Activated CD4-positive, alpha-beta T cell treated with anti-CD3 and anti-CD28 coated beads, Interleukin-2, amount 10 ng/mL, durations not matched to agents 7 days and 5 days (primary cell): ENCODE data around the gene UGT1A1. TPM values are rescaled to one million over a fixed set of nuclear protein-coding genes. Genes with fewer than 3 reads are reported as not detected.

Experiments
- CTCF ChIA-PET: fragments of 350-600 bp; sonication (Branson Sonifier 250); formaldehyde crosslinking; loops from one replicate; lab custom pipeline; 2021; ENCODE audit warnings: antibody characterized with exemption; lab: Charles Lee
- POLR2A ChIA-PET: fragments of 350-600 bp; sonication (Branson Sonifier 250); formaldehyde crosslinking; loops from one replicate; lab custom pipeline; 2021; ENCODE audit warnings: antibody characterized with exemption; lab: Charles Lee
- DNase-seq: peaks from one replicate; pipeline ENCODE4 v3.0.0-alpha.2; 2020
- H3K27ac Mint-ChIP-seq: one replicate; pipeline ENCODE4 v1.8.0; 2021; ENCODE audit warnings: mild to moderate bottlenecking, moderate library complexity, mixed read lengths
- H3K27me3 Mint-ChIP-seq: one replicate; pipeline ENCODE4 v1.8.0; 2021; ENCODE audit warnings: mixed read lengths
- H3K36me3 Mint-ChIP-seq: one replicate; pipeline ENCODE4 v1.8.0; 2021; ENCODE audit warnings: low read depth, mixed read lengths
- H3K4me1 Mint-ChIP-seq: one replicate; pipeline ENCODE4 v1.8.0; 2021; ENCODE audit warnings: mixed read lengths
- H3K4me3 Mint-ChIP-seq: one replicate; pipeline ENCODE4 v1.8.0; 2021; ENCODE audit warnings: mild to moderate bottlenecking, moderate library complexity, mixed read lengths
- H3K9me3 Mint-ChIP-seq: one replicate; pipeline ENCODE4 v1.8.0; 2021; ENCODE audit warnings: mixed read lengths
- total RNA-seq, 2 experiments: library from RNA; stranded (reverse); gene quantifications; one replicate each; pipeline ENCODE4 v1.2.3, GENCODE V29; 2021

The UGT1A1 gene
- total RNA-seq, 2 experiments from 2014 or later: not detected

DNA sequence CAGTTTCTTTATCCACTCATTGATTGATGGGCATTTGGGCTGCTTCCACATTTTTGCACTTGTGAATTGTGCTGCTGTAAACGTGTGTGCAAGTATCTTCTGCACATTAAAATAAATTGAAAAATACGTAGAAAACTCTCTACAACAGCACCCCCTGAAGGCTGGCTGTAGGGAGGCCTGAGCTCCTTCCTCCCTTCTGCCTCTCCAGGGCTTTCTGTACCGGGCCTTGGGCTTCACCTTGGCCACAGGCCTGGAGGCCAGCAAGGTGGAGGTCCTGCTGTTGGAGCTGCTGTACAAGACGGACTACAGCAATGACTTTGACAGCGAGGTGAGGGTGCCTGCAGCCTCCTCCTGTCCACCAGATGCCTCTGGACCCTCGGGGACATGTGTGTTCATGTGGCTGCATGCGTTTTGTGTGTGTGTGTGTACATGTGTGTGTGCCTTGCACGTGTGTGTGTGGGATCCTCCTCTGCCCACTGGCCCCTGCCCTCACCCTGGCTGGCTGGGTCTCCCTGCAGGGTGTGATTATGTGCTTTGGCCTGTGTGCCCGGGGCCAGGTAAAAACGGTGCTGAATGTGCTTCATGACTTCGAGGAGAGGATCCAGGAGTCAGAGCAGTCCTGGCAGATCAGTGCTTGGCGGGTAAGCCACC is 47.3 kb downstream of the UGT1A1 start:
- ChIA-PET POLR2A (no interaction called here), CTCF (interaction anchor here (0.6 kb wide), 1 partner anchor 19 kb away, joined by 4 read pairs; no protein-coding TSS in a partner anchor)
- no peak for DNase-seq
- Mint-ChIP-seq H3K27me3 (no peaks in the 10 kb centered on the region), H3K27ac (no peak overlapping the region), H3K9me3 (no peaks in the 10 kb centered on the region), H3K36me3 (no peaks in the 10 kb centered on the region), H3K4me3 (no peak overlapping the region), H3K4me1 (no peaks in the 10 kb centered on the region)

DNA sequence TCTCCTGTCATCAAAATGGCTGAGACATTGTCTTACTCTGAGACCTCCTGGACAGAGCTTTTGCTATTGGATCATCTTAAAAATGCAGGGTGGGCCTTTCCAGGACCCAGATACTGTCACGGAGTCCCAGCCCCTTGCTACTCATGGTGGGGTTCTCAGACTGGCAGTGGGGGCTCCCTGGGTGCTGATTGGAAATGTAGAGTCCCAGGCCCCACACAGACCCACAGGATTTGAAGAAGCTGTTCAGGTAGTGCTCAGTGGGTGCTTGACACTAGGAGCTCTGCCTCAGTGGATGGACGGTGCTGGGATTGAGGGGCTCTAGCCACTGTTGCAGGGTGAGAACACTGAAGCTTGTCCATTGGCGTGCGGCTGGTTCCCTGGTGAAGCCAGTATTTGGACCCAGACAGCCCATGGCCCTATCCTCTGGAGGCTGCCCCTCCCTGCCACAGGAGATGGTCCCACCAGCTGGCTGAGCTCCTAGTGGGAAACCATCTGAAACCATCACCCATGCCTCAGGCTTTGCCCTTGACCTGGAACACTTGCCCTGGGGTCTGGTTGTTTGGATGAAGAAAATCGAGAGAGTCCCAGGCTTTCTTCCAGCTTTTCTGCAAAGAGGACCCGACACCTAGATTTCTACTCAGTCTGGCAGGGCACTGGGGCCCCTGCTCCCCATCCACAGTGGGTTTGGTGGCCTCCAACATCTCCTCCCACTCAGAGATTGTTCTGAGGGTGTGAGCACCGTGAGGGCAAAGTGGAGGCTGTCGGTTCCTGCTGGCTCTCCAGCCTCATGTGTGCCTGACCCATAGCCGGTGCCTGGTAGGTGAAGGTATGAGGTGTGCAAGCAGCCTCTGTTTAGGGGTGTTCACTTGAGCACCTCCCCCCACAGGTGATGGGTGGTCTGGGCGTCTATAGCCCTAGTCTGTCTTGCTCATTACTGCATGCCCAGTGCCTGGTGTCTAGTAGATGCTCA is 48.2 kb downstream of the UGT1A1 start:
- Mint-ChIP-seq H3K4me1 (no peaks in the 10 kb centered on the region), H3K27ac (no peak overlapping the region), H3K4me3 (no peak overlapping the region), H3K9me3 (no peaks in the 10 kb centered on the region), H3K27me3 (no peaks in the 10 kb centered on the region), H3K36me3 (no peaks in the 10 kb centered on the region)
- ChIA-PET CTCF (interaction anchor here (0.6 kb wide), 1 partner anchor 19 kb away, joined by 4 read pairs; no protein-coding TSS in a partner anchor), POLR2A (no interaction called here)
- DNase-seq: no peak

DNA sequence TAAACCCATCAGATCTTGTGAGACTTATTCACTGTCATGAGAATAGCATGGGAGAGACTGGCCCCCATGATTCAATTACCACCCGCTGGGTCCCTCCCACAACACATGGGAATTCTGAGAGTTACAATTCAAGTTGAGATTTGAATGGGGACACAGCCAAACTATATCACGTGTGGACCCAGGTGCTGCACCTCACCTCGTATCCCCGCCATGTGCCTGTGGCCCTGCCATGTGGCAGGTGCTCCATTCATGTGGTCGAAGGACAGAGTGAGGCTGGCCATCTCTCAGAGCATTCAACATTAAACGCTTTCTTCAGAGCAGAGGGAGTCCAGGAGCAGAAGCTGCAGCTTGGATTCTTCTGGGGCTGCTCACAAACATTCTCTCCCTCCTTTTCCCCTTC is 50.3 kb downstream of the UGT1A1 start:
- CTCF ChIA-PET: no interaction called here
- no peak overlapping the region for H3K27ac Mint-ChIP-seq
- no peak for DNase-seq
- H3K36me3 Mint-ChIP-seq: no peaks in the 10 kb centered on the region
- POLR2A ChIA-PET: no interaction called here
- no peaks in the 10 kb centered on the region for H3K4me1 Mint-ChIP-seq
- no peaks in the 10 kb centered on the region for H3K9me3 Mint-ChIP-seq
- peaks cover 5% of the 10 kb centered on the region for H3K27me3 Mint-ChIP-seq
- no peak overlapping the region for H3K4me3 Mint-ChIP-seq

DNA sequence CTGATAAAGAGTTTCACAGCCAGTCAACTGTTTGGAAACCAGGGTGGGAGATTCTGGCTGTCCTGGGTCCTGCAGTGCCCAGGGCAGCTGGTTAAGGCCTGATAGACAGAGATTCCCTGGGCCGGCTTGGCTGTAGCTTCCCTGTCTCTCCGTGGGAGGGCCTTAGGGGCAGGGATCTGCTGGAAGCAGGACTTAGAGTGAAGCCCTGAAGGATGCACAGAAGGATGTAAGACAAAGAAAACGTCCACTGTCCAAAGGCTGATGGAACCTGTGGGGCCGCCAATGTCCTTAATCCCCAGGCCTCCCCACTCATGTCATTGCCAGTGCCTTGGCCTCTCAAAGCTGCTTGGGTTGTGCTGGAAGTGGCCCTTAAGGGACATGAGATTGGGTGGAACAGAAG is 51.0 kb downstream of the UGT1A1 start:
- no peak overlapping the region for H3K27ac Mint-ChIP-seq
- H3K9me3 Mint-ChIP-seq: no peaks in the 10 kb centered on the region
- DNase-seq: no peak
- ChIA-PET POLR2A (interaction anchor here (0.6 kb wide), 1 partner anchor 298 kb away, joined by 4 read pairs; no protein-coding TSS in a partner anchor), CTCF (no interaction called here)
- peaks cover 7% of the 10 kb centered on the region for H3K27me3 Mint-ChIP-seq
- H3K4me3 Mint-ChIP-seq: no peak overlapping the region
- no peaks in the 10 kb centered on the region for H3K36me3 Mint-ChIP-seq
- no peaks in the 10 kb centered on the region for H3K4me1 Mint-ChIP-seq

DNA sequence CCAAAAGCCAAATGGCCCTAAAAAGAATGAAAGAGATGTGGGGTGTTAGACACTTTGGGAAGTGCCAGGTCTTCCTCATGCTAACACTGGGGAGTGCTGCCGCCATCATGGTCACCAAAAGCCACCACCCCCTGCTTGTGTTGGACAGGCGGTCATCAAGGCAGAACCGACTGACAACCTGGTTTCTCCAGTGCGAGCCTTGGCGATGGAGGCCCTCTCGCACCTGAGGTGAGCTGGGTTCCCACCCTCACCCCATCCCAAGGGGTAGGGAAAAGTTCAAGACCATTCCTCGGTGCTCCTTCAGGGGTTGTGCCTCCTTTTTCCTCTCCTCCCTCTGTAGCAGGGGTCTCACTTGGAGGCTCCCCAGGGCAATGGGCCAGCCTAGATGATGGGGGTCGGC is 51.7 kb downstream of the UGT1A1 start:
- POLR2A ChIA-PET: no interaction called here
- CTCF ChIA-PET: no interaction called here
- Mint-ChIP-seq H3K4me3 (no peak overlapping the region), H3K36me3 (no peaks in the 10 kb centered on the region), H3K27ac (no peak overlapping the region), H3K27me3 (peaks cover 7% of the 10 kb centered on the region), H3K4me1 (no peaks in the 10 kb centered on the region), H3K9me3 (no peaks in the 10 kb centered on the region)
- no peak for DNase-seq

DNA sequence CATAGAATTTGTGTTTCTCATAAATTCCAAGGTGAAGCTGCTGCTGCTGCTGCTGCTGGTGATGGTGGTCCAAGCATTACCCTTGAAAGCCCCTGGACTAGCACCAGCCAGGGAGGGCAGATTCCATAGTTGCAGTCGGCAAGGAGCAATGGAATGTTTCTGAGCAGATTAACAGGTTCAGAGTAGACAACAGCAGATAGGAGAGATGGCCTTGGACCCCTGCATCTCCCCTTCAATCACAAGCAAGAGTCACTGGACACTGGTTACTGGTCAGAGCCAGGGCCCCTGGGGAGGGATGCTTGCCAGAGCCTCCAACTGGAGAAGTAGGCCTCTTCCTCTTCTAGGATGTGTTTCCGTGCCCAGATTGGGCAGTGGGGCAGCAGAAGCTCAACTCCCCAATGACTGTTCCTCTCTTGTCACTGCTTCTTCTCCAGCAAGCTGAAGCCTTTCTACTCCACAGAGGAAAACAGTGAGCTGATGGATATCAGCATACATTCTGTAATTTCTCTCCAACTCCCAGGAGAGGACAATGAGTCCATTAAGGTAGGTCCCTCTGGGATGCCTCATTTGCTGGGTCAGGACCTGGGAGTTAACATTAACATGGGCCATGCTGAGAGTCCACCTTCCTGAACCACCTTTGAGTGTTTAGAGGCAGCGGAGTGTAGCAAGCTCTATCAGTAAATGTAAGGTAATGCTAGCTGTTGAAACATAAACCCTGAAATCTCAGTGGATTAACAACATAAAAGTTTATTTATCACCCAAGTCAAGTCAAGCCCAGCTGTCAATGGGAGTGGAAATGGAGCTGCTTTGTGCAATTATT is 53.4 kb downstream of the UGT1A1 start:
- H3K36me3 Mint-ChIP-seq: no peaks in the 10 kb centered on the region
- DNase-seq: no peak
- H3K27me3 Mint-ChIP-seq: peaks cover 7% of the 10 kb centered on the region
- ChIA-PET CTCF (interaction anchor here (0.6 to 1.0 kb wide), 4 partner anchors 11 to 50 kb away, joined by 3 to 5 read pairs (median 4); no protein-coding TSS in a partner anchor), POLR2A (no interaction called here)
- H3K27ac Mint-ChIP-seq: no peak overlapping the region
- H3K4me3 Mint-ChIP-seq: no peak overlapping the region
- H3K4me1 Mint-ChIP-seq: no peaks in the 10 kb centered on the region
- no peaks in the 10 kb centered on the region for H3K9me3 Mint-ChIP-seq

DNA sequence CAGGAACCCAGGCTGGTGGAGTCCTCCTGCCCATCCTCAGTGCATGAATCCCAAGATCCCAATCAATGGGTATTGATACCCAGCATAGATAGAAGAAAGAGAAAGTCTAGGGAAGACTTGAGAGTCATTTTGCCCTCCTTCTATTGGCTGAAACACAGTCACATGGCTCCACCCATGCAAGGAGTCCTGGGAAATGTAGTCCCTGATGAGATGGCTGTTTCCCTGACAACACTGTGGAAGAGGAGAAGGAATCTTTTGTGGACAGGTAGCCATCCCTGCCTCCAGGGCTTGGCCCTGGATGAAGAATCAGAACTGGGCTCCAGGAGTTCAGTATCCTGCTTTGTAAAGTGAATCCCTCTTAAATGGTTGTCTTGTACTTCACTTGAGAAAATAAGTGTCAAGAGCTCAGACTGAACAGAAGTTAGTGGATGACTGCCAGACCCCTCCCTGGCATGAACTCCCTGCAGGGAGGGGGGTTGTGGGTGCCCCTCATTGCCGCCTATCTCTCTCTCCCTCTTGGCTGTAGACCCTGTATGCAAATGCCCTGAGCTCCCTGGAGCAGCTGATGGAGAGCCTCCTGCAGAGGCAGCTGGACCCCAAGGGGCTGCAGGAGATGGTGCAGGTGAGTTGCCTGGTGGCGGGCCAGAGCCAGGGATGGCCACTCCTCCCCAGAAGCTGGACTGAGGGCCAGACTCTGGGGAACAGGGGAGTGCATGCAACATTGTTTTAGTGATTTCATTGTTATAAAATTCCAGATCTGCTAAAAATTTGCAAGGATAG is 54.2 kb downstream of the UGT1A1 start:
- POLR2A ChIA-PET: no interaction called here
- H3K4me3 Mint-ChIP-seq: no peak overlapping the region
- CTCF ChIA-PET: interaction anchor here (0.6 to 1.0 kb wide), 4 partner anchors 10 to 50 kb away, joined by 3 to 5 read pairs (median 3); no protein-coding TSS in a partner anchor
- no peaks in the 10 kb centered on the region for H3K4me1 Mint-ChIP-seq
- no peak overlapping the region for H3K27ac Mint-ChIP-seq
- DNase-seq: no peak
- H3K36me3 Mint-ChIP-seq: no peaks in the 10 kb centered on the region
- H3K9me3 Mint-ChIP-seq: no peaks in the 10 kb centered on the region
- peaks cover 7% of the 10 kb centered on the region for H3K27me3 Mint-ChIP-seq

DNA sequence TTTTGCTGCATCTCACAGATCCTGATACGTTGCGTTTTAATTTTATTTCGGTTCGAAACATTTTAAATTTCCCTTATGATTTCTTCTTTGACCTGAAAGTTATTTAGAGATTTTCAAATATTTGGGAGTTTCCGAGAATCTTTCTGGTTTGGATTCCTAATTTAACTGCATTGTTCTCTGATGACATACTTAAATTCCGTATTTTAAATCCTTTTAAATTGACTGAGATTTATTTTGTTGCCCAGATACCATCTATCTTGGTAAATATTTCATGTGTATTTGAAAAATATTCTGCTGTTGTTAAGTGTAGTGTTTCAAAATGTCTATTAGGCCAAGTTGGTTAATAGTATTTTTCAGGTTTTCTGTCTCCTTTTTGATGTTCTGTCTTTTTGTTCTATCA is 55.8 kb downstream of the UGT1A1 start:
- no peaks in the 10 kb centered on the region for H3K36me3 Mint-ChIP-seq
- H3K27ac Mint-ChIP-seq: no peak overlapping the region
- no peaks in the 10 kb centered on the region for H3K4me1 Mint-ChIP-seq
- H3K4me3 Mint-ChIP-seq: no peak overlapping the region
- peaks cover 7% of the 10 kb centered on the region for H3K27me3 Mint-ChIP-seq
- DNase-seq: no peak
- CTCF ChIA-PET: no interaction called here
- POLR2A ChIA-PET: no interaction called here
- H3K9me3 Mint-ChIP-seq: no peaks in the 10 kb centered on the region

DNA sequence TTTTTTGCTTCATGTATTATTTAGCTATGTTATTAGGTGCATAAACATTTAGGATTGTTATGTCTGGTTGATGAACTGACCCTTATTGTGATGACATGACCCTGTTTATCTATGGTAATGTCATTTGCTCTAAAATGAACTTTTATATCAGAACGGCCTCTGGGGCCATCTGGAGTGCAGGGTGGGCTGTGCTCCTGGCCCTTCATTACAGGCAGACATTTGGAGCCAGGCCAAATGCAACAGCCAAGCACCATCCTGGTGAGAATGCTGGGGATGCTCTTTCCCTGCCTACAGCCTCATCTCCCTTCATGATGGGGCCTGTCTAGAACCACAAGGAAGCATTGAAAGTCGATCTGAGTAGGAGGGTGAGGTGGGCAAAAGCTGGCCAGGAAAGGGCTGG is 56.3 kb downstream of the UGT1A1 start:
- Mint-ChIP-seq H3K9me3 (no peaks in the 10 kb centered on the region), H3K36me3 (no peaks in the 10 kb centered on the region), H3K4me3 (no peak overlapping the region), H3K27ac (no peak overlapping the region), H3K4me1 (no peaks in the 10 kb centered on the region), H3K27me3 (peaks cover 7% of the 10 kb centered on the region)
- no peak for DNase-seq
- ChIA-PET POLR2A (no interaction called here), CTCF (no interaction called here)

DNA sequence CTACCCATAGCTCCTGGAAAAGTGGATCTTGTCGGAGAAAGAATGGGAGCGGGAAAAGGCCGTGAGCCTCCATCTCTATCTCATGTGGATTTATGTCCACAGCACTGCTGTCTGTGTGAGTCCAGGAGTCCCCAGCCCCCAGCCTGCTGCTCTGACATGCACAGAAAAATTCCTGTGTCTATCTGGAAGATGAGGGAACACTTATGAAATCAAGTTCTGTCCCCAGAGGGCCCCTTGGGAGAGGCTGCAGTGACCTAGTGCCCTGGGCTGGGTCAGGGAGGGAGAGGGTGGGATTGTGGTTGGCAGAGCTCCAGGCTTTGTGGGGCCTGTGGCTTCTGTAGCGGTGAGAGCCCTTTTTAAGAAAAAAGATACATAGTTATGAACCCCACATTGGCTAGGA is 56.7 kb downstream of the UGT1A1 start:
- ChIA-PET POLR2A (no interaction called here), CTCF (no interaction called here)
- H3K4me3 Mint-ChIP-seq: no peak overlapping the region
- no peak for DNase-seq
- no peak overlapping the region for H3K27ac Mint-ChIP-seq
- no peaks in the 10 kb centered on the region for H3K4me1 Mint-ChIP-seq
- no peaks in the 10 kb centered on the region for H3K9me3 Mint-ChIP-seq
- peaks cover 7% of the 10 kb centered on the region for H3K27me3 Mint-ChIP-seq
- H3K36me3 Mint-ChIP-seq: no peaks in the 10 kb centered on the region

DNA sequence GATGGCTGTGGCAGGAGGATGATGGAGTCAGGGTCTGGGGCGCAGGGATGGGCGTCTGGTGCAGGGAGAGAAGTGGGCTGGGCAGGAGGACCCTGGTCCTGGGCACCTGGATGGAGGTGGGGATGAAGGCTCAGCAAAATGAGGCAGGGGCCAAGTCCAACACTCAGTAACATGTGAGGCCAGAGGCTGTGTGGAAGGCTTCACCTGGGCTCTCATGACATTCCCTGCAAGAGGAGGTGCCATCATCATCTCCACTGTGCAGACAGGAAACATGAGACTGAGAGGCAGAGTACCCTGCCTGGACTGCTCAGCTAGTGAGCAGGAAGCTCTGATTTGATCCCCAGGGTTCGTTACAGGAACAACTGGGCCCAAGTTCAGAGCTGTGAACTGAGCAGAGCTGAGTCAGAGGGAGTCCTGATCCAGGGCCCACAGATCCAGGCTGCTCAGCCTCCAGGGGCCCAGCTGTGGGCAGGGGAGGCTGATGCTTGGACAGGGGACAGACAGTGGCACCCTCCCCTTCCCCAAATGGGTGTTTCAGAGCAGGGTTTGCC is 57.4 kb downstream of the UGT1A1 start:
- Mint-ChIP-seq H3K36me3 (no peaks in the 10 kb centered on the region), H3K4me1 (no peaks in the 10 kb centered on the region), H3K4me3 (no peak overlapping the region), H3K9me3 (no peaks in the 10 kb centered on the region), H3K27ac (no peak overlapping the region), H3K27me3 (peaks cover 7% of the 10 kb centered on the region)
- POLR2A ChIA-PET: no interaction called here
- DNase-seq: no peak
- CTCF ChIA-PET: interaction anchor here (1.0 kb wide), 1 partner anchor 20 kb away, joined by 3 read pairs; no protein-coding TSS in a partner anchor
